ENCODE data around the gene PSMC3IP.
"Not testable (repeated sequence)": the region's sequence is repeated elsewhere in the genome, so short reads cannot be mapped to it uniquely, and the experiment has no call there.

PSMC3IP gene, protein sequence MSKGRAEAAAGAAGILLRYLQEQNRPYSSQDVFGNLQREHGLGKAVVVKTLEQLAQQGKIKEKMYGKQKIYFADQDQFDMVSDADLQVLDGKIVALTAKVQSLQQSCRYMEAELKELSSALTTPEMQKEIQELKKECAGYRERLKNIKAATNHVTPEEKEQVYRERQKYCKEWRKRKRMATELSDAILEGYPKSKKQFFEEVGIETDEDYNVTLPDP

DNA sequence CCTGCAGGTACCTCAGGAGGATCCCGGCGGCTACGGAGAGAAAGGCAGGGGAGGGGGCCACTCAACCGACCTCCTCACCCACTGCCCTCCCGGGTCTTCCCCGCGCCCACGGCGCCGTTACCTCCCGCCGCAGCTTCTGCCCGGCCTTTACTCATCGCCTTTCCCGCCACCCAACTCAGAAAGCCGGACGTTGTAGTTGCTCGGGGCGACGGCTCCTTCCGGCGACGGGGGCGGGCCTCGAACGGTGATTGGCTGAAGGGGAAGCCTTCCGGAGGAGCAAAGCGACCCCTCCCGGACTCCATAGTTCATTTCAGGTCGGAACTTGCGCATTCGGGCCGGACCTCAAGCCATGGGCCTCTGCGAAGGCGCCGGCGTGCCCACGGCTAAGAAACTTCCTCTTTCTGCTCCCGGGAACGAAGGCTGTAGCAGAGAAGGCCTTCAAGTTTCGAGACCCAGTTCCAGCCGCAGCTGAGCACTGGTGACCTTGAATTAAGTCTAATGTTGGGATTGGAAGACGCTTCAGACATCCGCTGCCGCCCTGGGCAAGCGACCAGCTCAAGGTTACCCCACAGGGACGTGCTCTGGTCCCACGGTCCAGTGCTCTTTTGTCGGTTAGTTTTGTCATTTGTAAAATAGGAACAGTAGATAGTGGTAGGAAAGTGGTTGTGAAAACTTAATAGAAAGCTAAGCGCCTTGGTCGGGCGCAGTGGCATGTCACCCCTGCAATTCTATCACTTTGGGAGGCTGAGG lies at the start of gene PSMC3IP:
Gene PSMC3IP, minus strand, starts transcription at position 198 of the 750 bp plus-strand sequence. Its CDS starts 43 bp downstream, at position 155.
- peak; percentile 95 for DNase-seq (ENCODE audit: low spot score)

DNA sequence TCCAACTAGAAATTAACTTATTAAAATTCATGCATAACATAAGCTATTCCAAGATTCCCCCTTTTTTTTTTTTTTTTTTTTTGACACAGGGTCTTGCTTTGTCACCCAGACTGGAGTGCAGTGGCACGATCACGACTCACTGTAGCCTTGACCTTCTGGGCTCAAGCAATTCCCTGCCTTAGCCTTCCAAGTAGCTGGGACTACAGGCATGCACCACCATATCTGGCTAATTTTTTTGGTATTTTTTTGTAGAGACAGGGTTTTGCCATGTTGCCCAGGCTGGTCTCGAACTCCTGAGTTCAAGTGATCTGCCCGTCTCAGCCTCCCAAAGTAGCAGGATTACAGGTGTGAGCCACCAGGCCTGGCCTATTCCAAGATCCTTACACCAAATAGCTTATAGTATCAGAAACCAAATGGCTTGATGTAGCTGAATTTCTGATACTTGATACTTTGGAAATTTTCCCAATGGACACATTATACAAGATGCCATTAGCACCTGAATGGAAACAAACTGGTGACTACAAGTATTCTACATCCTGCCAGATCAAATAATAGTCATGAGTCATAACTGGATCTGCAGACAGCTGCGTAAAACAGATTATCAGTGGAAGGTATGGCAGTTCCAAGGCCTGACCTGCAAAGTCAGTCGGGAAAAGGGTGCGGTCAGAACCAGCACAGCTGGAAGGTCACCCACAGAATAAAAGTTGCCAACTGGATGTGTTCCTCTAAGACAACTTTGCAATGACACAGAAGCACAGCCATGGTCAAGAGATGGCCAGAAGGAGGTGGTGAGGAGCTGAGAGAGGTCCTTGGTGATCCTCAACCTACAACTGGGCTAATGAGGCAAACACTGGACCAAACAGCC lies 46.4 kb upstream of the PSMC3IP start:
- no peak for DNase-seq (ENCODE audit: low spot score)

DNA sequence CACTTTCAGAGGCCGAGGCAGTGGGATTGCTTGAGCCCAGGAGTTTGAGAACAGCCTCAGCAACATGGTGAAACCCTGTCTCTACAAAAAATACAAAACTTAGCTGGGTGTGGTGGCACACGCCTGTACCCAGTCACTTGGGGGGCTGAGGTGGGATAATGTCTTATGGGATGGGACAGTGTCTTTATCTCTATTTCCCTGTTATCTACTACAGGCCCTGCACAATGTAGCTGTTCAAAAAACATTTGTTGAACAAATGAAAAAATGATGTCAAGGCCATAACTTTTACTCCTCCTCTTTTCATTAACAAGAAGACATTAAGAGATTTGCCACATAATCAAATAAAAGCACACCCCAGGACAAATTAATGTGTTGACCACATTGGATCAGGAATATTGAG lies 45.7 kb upstream of the PSMC3IP start:
- DNase-seq (ENCODE audit: low spot score), result no peak

DNA sequence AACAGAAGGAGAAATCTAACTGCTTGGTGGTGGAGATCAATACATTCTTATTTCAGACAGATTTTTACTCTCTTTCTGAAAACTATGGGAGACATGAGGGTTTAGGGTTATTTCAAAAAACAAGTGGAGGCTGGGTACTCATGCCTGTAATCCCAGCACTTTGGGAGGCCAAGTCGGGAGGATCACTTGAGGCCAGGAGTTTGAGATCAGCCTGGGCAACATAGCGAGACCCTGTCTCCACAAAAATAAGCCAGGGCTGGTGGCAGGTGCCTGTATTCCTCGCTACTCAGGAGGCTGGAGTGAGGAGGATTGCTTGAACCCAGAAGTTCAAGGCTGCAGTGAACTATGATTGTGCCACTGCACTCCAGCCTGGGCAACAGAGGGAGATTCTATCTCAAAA lies 44.5 kb upstream of the PSMC3IP start:
- not testable (repeated sequence) for DNase-seq (ENCODE audit: low spot score)

DNA sequence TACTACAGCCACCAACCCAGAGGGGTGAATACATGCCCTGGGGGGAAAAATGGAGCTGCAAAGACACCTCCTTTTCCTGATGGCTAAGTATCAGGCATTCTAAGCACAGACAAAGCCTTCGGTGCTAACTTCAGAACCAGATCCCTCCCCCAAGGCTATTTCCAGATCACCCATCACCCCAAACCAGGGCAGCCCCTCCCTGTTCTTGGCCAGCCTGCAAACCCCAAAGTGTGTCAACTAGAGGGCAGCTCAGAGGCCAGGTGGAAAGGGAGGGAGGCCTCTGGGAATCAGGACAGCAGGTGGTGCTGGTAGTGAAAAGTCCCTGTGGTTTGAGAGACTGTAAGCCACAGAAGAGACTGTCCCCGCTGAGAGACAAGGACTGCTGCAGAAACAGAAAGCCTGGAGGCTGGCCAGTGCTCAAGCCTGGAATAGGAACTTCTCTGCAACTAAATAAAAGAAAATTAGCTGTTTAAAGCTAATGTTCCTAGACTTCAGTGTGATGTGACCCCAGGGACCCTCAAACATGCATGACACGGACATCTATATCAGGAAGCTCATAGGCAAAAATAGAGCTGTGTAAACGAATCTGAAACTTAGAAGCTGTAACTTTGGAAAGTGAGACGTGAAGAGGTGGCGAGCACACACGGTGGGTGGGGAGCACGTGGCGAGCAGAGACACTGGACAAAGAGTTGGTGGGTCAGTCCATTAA lies 41.1 kb upstream of the PSMC3IP start:
- peak; percentile 54 for DNase-seq (ENCODE audit: low spot score)

DNA sequence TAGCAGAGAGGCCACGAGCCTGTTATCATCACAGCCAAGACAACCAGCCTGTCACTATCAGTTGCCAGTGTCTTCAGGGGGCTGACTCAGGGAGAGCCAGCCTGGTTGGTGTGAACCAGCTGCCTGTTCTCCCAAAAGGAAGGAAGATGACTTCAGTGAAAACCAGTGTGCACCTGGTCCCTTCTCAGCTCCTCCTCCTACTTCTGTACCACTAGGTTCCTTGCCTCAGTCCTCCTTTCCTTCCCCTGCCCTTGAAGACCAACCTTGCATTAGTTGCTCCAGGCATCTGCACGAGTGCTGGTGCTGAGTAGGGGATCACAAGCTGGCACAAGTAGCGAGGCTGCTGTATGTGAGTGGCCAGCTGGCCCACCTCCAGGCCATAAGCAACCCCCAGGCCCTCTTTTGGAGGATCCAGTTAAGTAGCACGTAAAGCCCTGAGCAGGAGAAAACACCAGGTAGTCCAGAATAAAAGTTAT lies 40.5 kb upstream of the PSMC3IP start:
- DNase-seq (ENCODE audit: low spot score), result no peak

DNA sequence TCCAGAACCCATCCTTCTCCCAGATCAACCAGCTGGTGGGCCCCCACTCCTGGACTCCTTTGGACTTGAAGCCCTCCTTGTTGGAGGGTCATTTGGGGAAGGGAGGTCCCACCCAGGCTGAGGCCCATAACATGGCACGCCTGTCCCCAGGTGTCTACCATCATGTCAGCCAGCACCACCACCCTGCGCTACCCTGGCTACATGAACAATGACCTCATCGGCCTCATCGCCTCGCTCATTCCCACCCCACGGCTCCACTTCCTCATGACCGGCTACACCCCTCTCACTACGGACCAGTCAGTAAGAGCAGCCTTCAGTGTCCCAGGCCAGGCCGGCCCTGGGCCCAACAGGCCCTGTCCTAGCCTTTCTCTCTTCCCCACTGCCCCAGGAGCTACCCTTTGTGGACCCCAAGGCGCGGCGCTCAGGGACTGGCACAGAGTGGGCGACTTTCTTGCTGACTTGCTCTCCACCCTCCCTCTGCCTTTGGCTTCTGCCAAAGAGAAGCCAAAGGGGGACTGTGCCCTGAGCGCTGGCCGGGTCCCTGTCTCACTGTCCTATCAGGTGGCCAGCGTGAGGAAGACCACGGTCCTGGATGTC lies 36.3 kb upstream of the PSMC3IP start:
- DNase-seq (ENCODE audit: low spot score), result no peak

DNA sequence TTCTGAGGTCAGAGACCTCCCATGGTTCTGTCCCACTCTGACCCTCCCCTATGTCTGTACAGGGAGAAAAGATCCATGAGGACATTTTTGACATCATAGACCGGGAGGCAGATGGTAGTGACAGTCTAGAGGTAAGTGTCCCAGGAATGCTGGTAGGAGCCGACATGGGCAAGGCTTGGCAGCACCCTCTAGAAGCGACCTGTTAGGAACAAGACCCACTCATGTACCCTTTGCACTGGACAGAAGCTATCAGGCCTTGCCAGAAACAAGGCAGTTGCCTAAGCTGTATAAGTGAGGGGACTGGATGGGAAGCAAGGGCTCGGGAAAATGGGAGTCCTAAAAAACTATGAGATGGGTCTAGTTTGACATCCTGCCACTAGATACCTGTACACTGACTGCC lies 34.5 kb upstream of the PSMC3IP start:
- DNase-seq (ENCODE audit: low spot score), result no peak

DNA sequence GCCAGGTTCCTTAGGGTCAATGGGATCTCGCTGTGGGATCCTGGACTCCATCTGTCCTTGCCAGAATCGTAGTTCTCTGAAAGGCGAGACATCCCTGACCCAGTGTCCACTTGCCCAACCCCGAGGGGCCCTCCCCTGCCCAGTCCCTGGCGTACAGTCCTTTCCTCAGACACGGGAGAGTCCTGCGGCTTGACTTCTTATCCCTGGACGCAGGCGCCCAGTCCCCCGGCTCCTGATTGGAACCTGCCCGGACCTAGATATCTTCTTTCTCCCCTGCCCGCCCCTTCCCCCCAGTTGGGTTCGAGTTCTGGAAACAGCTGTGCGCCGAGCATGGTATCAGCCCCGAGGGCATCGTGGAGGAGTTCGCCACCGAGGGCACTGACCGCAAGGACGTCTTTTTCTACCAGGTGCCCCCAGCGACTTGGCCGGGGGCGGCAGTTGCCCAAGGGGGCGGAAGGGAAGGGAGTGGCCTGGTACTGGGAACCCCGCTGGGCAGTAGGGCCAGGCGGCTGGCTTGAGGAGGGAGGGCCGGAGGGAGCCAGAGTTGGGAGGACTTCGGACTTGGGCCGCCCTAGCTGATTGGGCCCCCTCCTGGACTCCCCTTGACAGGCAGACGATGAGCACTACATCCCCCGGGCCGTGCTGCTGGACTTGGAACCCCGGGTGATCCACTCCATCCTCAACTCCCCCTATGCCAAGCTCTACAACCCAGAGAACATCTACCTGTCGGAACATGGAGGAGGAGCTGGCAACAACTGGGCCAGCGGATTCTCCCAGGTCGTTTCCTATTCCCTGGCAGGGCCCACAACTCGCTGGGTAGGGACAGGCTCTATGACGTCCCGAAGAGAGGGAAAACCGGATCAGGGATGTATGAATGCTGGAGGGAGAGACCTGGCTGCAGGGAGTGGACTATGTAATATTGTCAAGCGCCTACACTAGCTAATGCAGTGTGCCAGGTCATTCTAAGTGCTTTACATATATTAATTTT lies 32.6 kb upstream of the PSMC3IP start:
- not testable (repeated sequence) for DNase-seq (ENCODE audit: low spot score)

DNA sequence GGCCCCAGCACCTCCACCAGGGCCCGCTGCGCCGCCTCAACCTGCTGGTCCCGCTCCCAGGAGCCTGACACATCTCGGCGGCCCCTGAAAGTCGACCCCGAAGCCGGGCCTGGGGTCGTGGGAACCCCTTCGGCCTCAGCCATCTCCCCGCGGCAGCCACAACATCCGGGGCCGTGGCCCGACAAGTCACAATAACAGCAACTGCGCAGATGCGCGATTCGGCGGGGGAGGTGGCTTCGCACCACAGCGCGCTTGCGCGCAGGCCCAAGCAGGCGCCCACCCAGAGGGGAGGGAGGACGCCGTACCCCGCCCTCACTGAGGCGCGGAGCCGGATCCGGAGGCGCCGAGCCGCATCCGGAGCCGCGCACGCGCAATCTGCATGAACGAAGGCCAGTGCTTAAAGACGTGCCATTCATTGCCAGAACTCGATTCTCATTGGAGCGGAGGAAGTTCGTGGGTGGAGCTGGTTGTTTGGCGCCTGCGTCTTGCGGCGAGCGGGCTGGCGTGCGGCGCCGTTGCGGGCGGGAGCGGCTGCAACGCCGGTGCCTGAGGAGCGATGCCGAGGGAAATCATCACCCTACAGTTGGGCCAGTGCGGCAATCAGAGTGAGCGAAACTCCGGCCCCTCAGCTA lies 31.8 kb upstream of the PSMC3IP start, which contains the start of the genes RETREG3 and TUBG1:
Gene RETREG3, minus strand, starts transcription at position 193 of the 632 bp plus-strand sequence. Its CDS starts 50 bp downstream, at position 143.
Gene TUBG1, plus strand, starts transcription at position 502 of the 632 bp plus-strand sequence. Its CDS starts 55 bp downstream, at position 557.
- peak; percentile 99 for DNase-seq (ENCODE audit: low spot score)

DNA sequence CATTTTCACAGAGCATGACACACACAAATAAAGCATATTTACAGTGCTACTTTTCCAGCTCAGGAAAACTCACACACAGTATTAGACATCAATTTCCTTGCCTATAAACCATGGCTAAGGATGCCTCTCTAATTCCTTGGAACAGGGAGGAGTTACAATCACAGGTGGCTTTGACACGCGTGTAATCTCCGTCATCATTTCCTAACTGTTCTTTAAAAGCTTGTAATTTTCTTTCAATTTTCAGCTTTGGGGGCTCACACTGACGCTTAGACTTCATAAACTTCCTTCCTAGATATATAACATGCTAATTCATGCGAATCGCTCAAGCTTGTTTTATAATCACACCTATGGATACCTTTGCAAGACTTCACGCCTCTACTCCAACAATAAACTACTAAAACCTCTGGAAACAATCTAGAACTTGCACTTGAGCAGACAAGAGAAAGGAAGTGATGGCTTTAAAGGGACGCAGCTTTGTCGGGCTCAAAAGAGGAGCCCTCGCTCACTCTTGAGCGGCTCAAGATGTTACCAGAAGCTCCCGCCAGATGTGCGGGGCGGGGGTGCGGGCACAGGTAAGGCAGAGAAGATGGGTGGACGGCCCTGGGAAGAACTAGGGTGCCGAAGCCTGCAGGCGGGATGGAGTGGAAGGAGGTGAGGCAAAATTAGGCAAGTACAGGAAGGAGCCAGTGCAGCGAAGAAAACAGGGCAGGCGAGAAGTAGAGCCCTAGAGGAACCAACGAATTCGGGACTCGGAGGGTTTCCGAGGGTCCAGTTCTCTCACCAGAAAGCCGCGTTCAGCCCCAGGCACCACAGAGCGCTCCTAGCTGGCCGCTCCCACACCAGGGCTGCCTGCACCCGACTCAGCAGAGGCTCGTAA lies 31.0 kb upstream of the PSMC3IP start:
- no peak for DNase-seq (ENCODE audit: low spot score)

DNA sequence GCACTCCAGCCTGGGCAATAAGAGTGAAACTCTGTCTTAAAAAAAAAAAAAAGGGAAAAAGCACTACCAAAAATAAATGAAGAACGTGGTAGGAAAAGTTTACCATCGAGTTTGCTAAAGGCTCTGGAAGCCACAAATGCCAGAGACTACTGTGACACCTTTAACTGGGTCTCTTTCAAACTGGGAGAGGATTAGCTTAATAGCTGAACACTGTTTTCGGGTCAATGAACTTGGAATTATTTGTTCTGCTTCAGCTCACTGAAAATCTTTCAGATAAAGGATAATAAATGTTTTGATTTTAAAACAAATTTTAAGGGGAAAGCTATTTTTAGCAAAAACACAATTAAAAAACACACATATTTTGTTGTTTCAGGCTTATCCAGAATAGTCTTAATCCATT lies 30.2 kb upstream of the PSMC3IP start:
- no peak for DNase-seq (ENCODE audit: low spot score)

DNA sequence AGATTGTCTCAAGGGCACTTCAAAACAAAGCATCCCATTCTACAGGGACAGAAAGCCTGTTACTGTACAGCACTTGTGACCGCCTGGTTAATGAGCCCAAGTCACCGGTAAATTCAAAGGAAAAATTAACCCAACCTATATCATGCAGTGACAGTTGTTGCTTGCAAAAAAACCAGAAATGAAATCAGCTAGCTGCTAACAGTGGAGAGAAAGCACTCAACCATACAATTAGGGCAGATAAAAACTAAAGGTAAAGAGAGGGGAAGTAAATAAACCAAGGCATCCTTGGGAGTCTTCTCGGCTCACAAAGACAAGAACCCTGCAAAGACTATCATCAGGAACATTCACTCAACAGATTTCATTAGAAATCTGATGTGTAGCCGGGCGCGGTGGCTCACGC lies 25.8 kb upstream of the PSMC3IP start:
- DNase-seq (ENCODE audit: low spot score), result no peak

DNA sequence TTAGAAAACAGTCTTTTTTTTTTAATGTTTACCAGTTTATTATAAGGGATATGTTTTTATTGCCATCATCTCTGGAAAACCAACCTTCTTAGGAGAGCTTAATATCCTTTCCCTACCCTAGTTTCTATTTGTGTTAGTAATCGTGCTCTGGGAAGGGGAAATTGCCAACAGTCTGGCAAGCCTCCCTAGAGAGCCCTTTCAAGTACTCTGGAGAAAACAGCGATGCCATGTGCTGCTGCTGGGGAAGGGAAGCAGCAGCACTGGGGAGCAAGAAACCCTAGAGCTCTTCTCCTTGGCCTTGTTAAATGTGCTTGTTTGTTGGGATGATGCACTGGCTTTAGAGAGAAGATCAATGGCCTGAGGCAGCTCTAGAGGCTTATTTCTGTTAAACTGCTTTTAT lies 21.4 kb upstream of the PSMC3IP start:
- DNase-seq (ENCODE audit: low spot score), result no peak

DNA sequence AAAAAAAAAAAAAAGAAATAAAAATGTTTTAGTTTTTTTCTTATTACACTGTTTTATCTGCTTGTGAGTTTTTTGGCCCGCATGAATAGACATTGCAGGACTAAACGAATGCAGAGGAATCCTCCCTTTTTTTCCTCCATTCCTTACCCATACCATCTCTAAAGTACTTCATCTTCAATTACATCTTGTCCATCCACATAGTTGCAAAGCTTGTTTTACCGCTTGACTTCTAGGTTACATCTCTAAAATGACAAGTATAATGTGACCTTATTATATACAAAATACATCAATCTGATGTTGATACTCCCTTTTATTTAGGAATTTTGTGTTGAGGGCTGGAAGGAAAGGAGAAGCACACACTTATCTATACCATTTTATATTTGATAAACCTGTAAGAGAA lies 18.9 kb upstream of the PSMC3IP start:
- DNase-seq (ENCODE audit: low spot score), result no peak

DNA sequence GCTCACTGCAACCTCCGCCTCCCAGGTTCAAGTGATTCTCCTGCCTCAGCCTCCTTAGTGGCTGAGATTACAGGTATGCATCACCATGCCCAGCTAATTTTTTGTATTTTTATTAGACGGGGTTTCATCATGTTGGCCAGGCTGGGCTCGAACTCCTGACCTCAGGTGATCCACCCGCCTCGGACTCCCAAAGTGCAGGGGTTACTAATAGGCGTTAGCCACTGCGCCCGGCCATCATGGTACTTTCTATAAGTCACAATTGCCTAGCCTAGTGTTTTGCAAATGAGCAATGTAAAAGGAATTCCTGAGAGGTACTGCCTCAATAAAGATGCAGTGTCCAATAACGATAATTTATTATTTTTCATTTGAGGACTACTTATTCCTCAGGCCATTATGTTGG lies 13.9 kb upstream of the PSMC3IP start:
- DNase-seq (ENCODE audit: low spot score), result no peak

DNA sequence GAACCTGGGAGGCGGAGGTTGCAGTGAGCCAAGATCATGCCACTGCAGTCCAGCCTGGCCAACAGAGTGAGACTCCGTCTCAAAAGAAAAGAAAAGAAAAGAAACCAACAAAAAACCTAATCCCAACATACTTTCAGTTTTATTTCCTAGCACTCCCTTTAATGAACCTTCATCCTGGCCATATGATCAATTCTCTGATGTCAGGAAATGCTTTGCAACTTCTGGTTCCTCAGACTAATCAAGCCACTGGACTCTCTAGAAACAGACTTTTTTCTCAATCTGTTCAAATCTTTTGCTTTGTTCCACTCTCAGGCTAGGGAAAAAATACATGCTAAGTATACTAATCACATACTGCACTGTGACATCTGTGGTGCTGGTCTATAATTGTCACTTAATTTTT lies 13.4 kb upstream of the PSMC3IP start:
- DNase-seq (ENCODE audit: low spot score), result no peak

DNA sequence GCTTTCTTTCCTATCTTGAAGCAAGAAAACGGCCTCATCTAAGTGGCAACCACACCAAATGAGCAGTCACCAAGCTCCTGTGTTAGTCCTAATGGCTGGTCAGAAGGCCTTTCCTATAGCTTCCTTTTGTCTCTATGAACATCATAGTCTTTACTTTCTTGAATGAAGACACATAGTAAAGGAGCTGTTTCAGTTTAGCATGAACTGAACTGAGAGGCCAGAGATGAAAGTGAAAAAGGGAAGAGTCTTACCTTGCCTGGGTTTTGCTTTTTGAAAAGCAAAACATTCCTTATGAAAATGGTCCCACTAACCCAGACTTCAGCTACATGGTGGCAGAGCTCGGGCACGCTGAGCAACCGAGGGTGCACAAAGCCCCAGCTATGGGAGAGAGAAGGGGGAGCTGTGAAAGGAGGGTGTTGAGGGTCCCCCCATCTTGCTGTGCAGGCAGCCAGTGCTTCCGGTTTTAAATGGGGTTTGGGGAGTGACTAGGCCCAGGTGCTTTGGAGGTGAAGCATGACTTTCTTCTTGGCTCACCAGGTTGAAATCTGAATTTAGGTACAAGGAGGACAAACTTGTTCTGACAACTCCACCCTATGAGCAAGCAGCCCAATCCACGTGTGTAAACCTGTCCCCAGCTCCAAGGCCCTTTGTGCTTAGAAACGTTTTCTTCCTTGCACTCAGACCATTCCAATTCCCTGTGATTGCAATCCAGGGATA lies 9.1 kb upstream of the PSMC3IP start:
- DNase-seq (ENCODE audit: low spot score), result no peak

Data from cerebellar cortex (tissue), 1 donor.